ENCODE data around the gene SSC4D.

- no peak for TF ChIP-seq CTCF (IDR thresholded peaks at IDR 0.05; ENCODE audit: poor library complexity, severe bottlenecking)
- no peak for TF ChIP-seq POLR2AphosphoS5 (IDR thresholded peaks at IDR 0.05)
Measured at GRCh38 chr7:76423666-76424412, 14.3 kb upstream of the SSC4D start.
